ENCODE data around the gene ERMP1. TPM values are rescaled to one million over a fixed set of nuclear protein-coding genes. Genes with fewer than 3 reads are reported as not detected.
"Not testable (repeated sequence)": the region's sequence is repeated elsewhere in the genome, so short reads cannot be mapped to it uniquely, and the experiment has no call there.

ERMP1 gene
- total RNA-seq, 1 experiment from 2014 or later, result 8.1 TPM

- DNase-seq (ENCODE audit: low read depth), result no peak
Observed at GRCh38 chr9:5818424-5819142, 14.3 kb downstream of the ERMP1 start.

GRCh38 chr9:5817862-5818261 lies 15.1 kb downstream of the ERMP1 start:
- DNase-seq (ENCODE audit: low read depth), result peak; percentile 36

GRCh38 chr9:5815461-5815860 lies 17.5 kb downstream of the ERMP1 start:
- no peak for DNase-seq (ENCODE audit: low read depth)

GRCh38 chr9:5813824-5814223 lies 19.1 kb downstream of the ERMP1 start:
- no peak for DNase-seq (ENCODE audit: low read depth)

GRCh38 chr9:5811751-5812150 lies 21.2 kb downstream of the ERMP1 start:
- no peak for DNase-seq (ENCODE audit: low read depth)

GRCh38 chr9:5805478-5805877 lies 27.4 kb downstream of the ERMP1 start:
- no peak for DNase-seq (ENCODE audit: low read depth)

GRCh38 chr9:5801739-5802113 lies 31.2 kb downstream of the ERMP1 start:
- DNase-seq (ENCODE audit: low read depth), result no peak

- DNase-seq (ENCODE audit: low read depth), result no peak
Observed at GRCh38 chr9:5800969-5801738, 31.8 kb downstream of the ERMP1 start.

- not testable (repeated sequence) for DNase-seq (ENCODE audit: low read depth)
Observed at GRCh38 chr9:5800378-5800777, 32.5 kb downstream of the ERMP1 start.

GRCh38 chr9:5799314-5799713 lies 33.6 kb downstream of the ERMP1 start:
- peak; percentile 62 for DNase-seq (ENCODE audit: low read depth)

- DNase-seq (ENCODE audit: low read depth), result no peak
Observed at GRCh38 chr9:5798581-5798980, 34.3 kb downstream of the ERMP1 start.

- no peak for DNase-seq (ENCODE audit: low read depth)
Observed at GRCh38 chr9:5796298-5796697, 36.6 kb downstream of the ERMP1 start.

- no peak for DNase-seq (ENCODE audit: low read depth)
Observed at GRCh38 chr9:5793812-5794211, 39.1 kb downstream of the ERMP1 start.

GRCh38 chr9:5791870-5792269 lies 41.0 kb downstream of the ERMP1 start:
- DNase-seq (ENCODE audit: low read depth), result no peak

GRCh38 chr9:5790923-5791322 lies 42.0 kb downstream of the ERMP1 start:
- DNase-seq (ENCODE audit: low read depth), result peak; percentile 59

- no peak for DNase-seq (ENCODE audit: low read depth)
Observed at GRCh38 chr9:5789489-5789888, 43.4 kb downstream of the ERMP1 start.

GRCh38 chr9:5787759-5788302 lies 45.1 kb downstream of the ERMP1 start:
- no peak for DNase-seq (ENCODE audit: low read depth)

GRCh38 chr9:5787220-5787619 lies 45.7 kb downstream of the ERMP1 start:
- DNase-seq (ENCODE audit: low read depth), result no peak

- DNase-seq (ENCODE audit: low read depth), result peak; percentile 14
Observed at GRCh38 chr9:5786370-5787127, 46.4 kb downstream of the ERMP1 start.

GRCh38 chr9:5784526-5785315 lies 48.2 kb downstream of the ERMP1 start:
- no peak for DNase-seq (ENCODE audit: low read depth)

- peak; percentile 15 for DNase-seq (ENCODE audit: low read depth)
Observed at GRCh38 chr9:5783982-5784381, 48.9 kb downstream of the ERMP1 start.

All from LHCN-M2 (cell line).